H1 (cell line): ENCODE data around the gene SERHL2. TPM values are rescaled to one million over a fixed set of nuclear protein-coding genes. Genes with fewer than 3 reads are reported as not detected.

ENCODE experiments used
- CTCF ChIA-PET: fragments of 300-600 bp; sonication (Branson Sonifier 250); formaldehyde crosslinking; loops from one replicate; lab custom pipeline; 2021; ENCODE audit not compliant: partially characterized antibody; lab: Charles Lee
- POLR2A ChIA-PET: fragments of 300-600 bp; sonication (Branson Sonifier 250); formaldehyde crosslinking; loops from one replicate; lab custom pipeline; 2021; ENCODE audit warnings: inconsistent platforms; ENCODE audit not compliant: partially characterized antibody; lab: Charles Lee
- DNase-seq, 2 experiments: peaks; one replicate each; pipeline versions ENCODE4 v3.0.0 to v3.0.0-alpha.2; 2010 to 2022; ENCODE audit warnings: low spot score in 2 of 2, low read depth in 1 of 2, mixed read lengths in 1 of 2
- FAIRE-seq: peaks from 2 replicates; lab custom pipeline; 2011; peaks lifted over from hg19 to GRCh38; lab: Jason Lieb, UNC
- H2AFZ ChIP-seq: 2 replicates; pipeline ENCODE4 v1.8.1; 2012; ENCODE audit warnings: low read length, inconsistent platforms
- H2AK5ac ChIP-seq: 2 replicates; pipeline ENCODE4 v1.6.1; 2013; ENCODE audit warnings: low read depth, low read length
- H2BK120ac ChIP-seq: replicated peaks from 2 replicates; pipeline ENCODE3; 2013; ENCODE audit warnings: low read depth, low read length, inconsistent platforms
- H2BK12ac ChIP-seq: 2 replicates; pipeline ENCODE4 v1.6.1; 2013; ENCODE audit warnings: low read depth, low read length
- H2BK15ac ChIP-seq: 2 replicates; pipeline ENCODE4 v1.6.1; 2013; ENCODE audit warnings: low read length
- H2BK20ac ChIP-seq: 2 replicates; pipeline ENCODE4 v1.6.1; 2013; ENCODE audit warnings: low read length
- H2BK5ac ChIP-seq: 2 replicates; pipeline ENCODE4 v1.6.1; 2013; ENCODE audit warnings: low read depth, low read length
- H3K14ac ChIP-seq: 2 replicates; pipeline ENCODE4 v1.6.1; 2013; ENCODE audit warnings: inconsistent platforms; ENCODE audit not compliant: insufficient read length
- H3K18ac ChIP-seq: 2 replicates; pipeline ENCODE4 v1.6.1; 2013; ENCODE audit warnings: low read length; ENCODE audit errors: extremely low read depth
- H3K23ac ChIP-seq: 2 replicates; pipeline ENCODE4 v1.6.1; 2013; ENCODE audit warnings: inconsistent platforms; ENCODE audit not compliant: insufficient read length
- H3K23me2 ChIP-seq: 2 replicates; pipeline ENCODE4 v1.6.1; 2013; ENCODE audit warnings: low read depth, low read length
- H3K27ac ChIP-seq: 2 replicates; pipeline ENCODE4 v1.6.1; 2011; ENCODE audit warnings: low read depth, low read length, inconsistent platforms
- H3K27me3 ChIP-seq, 4 experiments: replicated peaks in 1 of 4; 1 replicate in 1 of 4; 2 replicates in 3 of 4; pipeline versions ENCODE4 v1.6.1 to v1.8.1; 2011 to 2013; ENCODE audit warnings: low read length in 3 of 4, mild to moderate bottlenecking in 3 of 4, inconsistent platforms in 2 of 4, mixed read lengths in 2 of 4, moderate library complexity in 1 of 4; ENCODE audit not compliant: control insufficient read depth in 3 of 4, insufficient read depth in 3 of 4; ENCODE audit errors: extremely low read depth in 1 of 4
- H3K36me3 ChIP-seq, 4 experiments: 2 replicates each; pipeline versions ENCODE4 v1.6.1 to v1.8.1; 2011 to 2013; ENCODE audit warnings: mild to moderate bottlenecking in 4 of 4, low read length in 3 of 4, moderate library complexity in 2 of 4, control low read depth in 1 of 4, inconsistent platforms in 1 of 4; ENCODE audit not compliant: insufficient read depth in 4 of 4, control insufficient read depth in 2 of 4
- H3K4ac ChIP-seq: replicated peaks from 2 replicates; pipeline ENCODE3; 2013; ENCODE audit warnings: low read length, low read depth, mixed read lengths, inconsistent platforms; ENCODE audit not compliant: insufficient read length
- H3K4me1 ChIP-seq, 4 experiments: replicated peaks in 1 of 4; 1 replicate in 1 of 4; 2 replicates in 3 of 4; pipeline versions ENCODE4 v1.6.1 to v1.8.1; 2011 to 2013; ENCODE audit warnings: low read length in 3 of 4, inconsistent platforms in 2 of 4, mixed read lengths in 1 of 4; ENCODE audit not compliant: insufficient read depth in 4 of 4, control insufficient read depth in 3 of 4
- H3K4me2 ChIP-seq, 2 experiments: 2 replicates each; pipeline versions ENCODE4 v1.6.1 to v1.8.1; 2011 to 2013; ENCODE audit warnings: low read depth in 2 of 2, low read length in 2 of 2, control low read depth in 1 of 2, inconsistent platforms in 1 of 2, mild to moderate bottlenecking in 1 of 2; ENCODE audit not compliant: insufficient read depth in 1 of 2
- H3K4me3 ChIP-seq, 4 experiments: fragments of 200-600, 300-600 bp in 1 of 4; sonication (generic), shearing (Covaris generic), sonication (Bioruptor Twin) in 1 of 4; 2 replicates each; pipeline versions ENCODE4 v1.5.1 to v1.8.1; 2011 to 2016; ENCODE audit warnings: low read length in 4 of 4, low read depth in 3 of 4, control low read depth in 2 of 4, inconsistent platforms in 2 of 4, mild to moderate bottlenecking in 2 of 4, mixed read lengths in 1 of 4, moderate library complexity in 1 of 4; ENCODE audit not compliant: insufficient read depth in 2 of 4; ENCODE audit errors: extremely low read depth in 1 of 4
- H3K56ac ChIP-seq: replicated peaks from 2 replicates; pipeline ENCODE3; 2013; ENCODE audit warnings: low read depth, mild to moderate bottlenecking, mixed read lengths, low read length, inconsistent platforms; ENCODE audit not compliant: insufficient read length
- H3K79me1 ChIP-seq: 2 replicates; pipeline ENCODE4 v1.6.1; 2013; ENCODE audit warnings: low read depth, low read length, control low read depth
- H3K79me2 ChIP-seq, 2 experiments: 2 replicates each; pipeline versions ENCODE4 v1.6.1 to v1.8.1; 2012 to 2013; ENCODE audit warnings: low read length in 2 of 2, mild to moderate bottlenecking in 2 of 2, inconsistent platforms in 1 of 2; ENCODE audit not compliant: insufficient read depth in 2 of 2, control insufficient read depth in 1 of 2
- H3K9ac ChIP-seq, 4 experiments: replicated peaks in 1 of 4; 1 replicate in 1 of 4; 2 replicates in 3 of 4; pipeline versions ENCODE4 v1.6.1 to v1.8.1; 2011 to 2013; ENCODE audit warnings: low read depth in 3 of 4, low read length in 3 of 4, control low read depth in 2 of 4, mild to moderate bottlenecking in 2 of 4, moderate library complexity in 2 of 4, inconsistent platforms in 1 of 4; ENCODE audit errors: extremely low read depth in 1 of 4
- H3K9me3 ChIP-seq, 2 experiments: 2 replicates each; pipeline versions ENCODE4 v1.6.1 to v1.8.1; 2012 to 2013; ENCODE audit warnings: mild to moderate bottlenecking in 2 of 2, moderate library complexity in 2 of 2, control low read depth in 1 of 2, inconsistent platforms in 1 of 2, low read depth in 1 of 2, low read length in 1 of 2, mixed read lengths in 1 of 2; ENCODE audit not compliant: insufficient read depth in 2 of 2
- H4K20me1 ChIP-seq, 2 experiments: replicated peaks in 1 of 2; 2 replicates each; pipeline versions ENCODE3 to v1.8.1; 2011 to 2013; ENCODE audit warnings: inconsistent platforms in 2 of 2, low read length in 2 of 2, mild to moderate bottlenecking in 1 of 2; ENCODE audit not compliant: insufficient read depth in 2 of 2, control insufficient read depth in 1 of 2
- H4K5ac ChIP-seq: 2 replicates; pipeline ENCODE4 v1.6.1; 2013; ENCODE audit warnings: low read length, low read depth, mixed read lengths, inconsistent platforms; ENCODE audit not compliant: insufficient read length
- H4K8ac ChIP-seq: 2 replicates; pipeline ENCODE4 v1.8.0; 2013; ENCODE audit warnings: mild to moderate bottlenecking, moderate library complexity, low read length, inconsistent platforms; ENCODE audit not compliant: insufficient read depth; ENCODE audit errors: extremely low read depth
- H4K91ac ChIP-seq: replicated peaks from 2 replicates; pipeline ENCODE3; 2013; ENCODE audit warnings: low read length, mixed read lengths, inconsistent platforms; ENCODE audit not compliant: insufficient read length
- ATF3 ChIP-seq: IDR thresholded peaks from 2 replicates; pipeline ENCODE4 v1.6.1; 2011; ENCODE audit warnings: low read depth, mild to moderate bottlenecking, low read length; ENCODE audit not compliant: insufficient read depth
- RAD21 ChIP-seq, 2 experiments: IDR thresholded peaks in 1 of 2; conservative IDR thresholded peaks in 1 of 2; 2 replicates each; pipeline ENCODE4 v1.6.1; 2011; ENCODE audit warnings: low read depth in 2 of 2, low read length in 2 of 2, improper control_type of control experiment in 1 of 2, inconsistent platforms in 1 of 2, mild to moderate bottlenecking in 1 of 2, moderate library complexity in 1 of 2
- RBBP5 ChIP-seq: IDR thresholded peaks from 2 replicates; pipeline ENCODE4 v1.7.1; 2012; ENCODE audit warnings: low read depth, mild to moderate bottlenecking, inconsistent platforms, low read length, moderate library complexity, borderline replicate concordance
- RFX5 ChIP-seq: IDR thresholded peaks from 2 replicates; pipeline ENCODE4 v1.6.1; 2011; ENCODE audit warnings: low read depth, low read length, improper control_type of control experiment, borderline replicate concordance
- SIRT6 ChIP-seq: IDR thresholded peaks from one replicate; pipeline ENCODE4 v1.7.1; 2012; ENCODE audit warnings: low read length, inconsistent platforms
- WGBS, 2 experiments: shearing (Covaris generic) in 1 of 2; methylation state at CpG; one replicate each; pipeline versions ENCODE4 v1.1.6 to v1.1.7; 2013 to 2015; ENCODE audit warnings: low lambda C conversion rate in 2 of 2, mixed read lengths in 2 of 2, inconsistent platforms in 1 of 2, low coverage in 1 of 2, missing lambda C conversion rate in 1 of 2; ENCODE audit not compliant: insufficient replicate concordance in 2 of 2, insufficient coverage in 1 of 2, insufficient read length in 1 of 2; ENCODE audit errors: extremely low coverage in 1 of 2, missing lambda C conversion rate in 1 of 2; 5-methylcytosine and 5-hydroxymethylcytosine counted together
- polyA plus RNA-seq, 7 experiments: library from polyadenylated mRNA; depleted of rRNA in 3 of 7; stranded (reverse) in 5 of 7; unstranded in 2 of 7; fragments of >200 nt in 5 of 7; fragments of 200-250 nt in 2 of 7; gene quantifications; 1 replicate in 5 of 7; 2 replicates in 1 of 7; 4 replicates in 1 of 7; pipeline versions ENCODE4 v1.2.1 to v1.2.3, GENCODE V29; 2011 to 2013; ENCODE audit warnings: missing spikeins in 2 of 7, mixed read lengths in 2 of 7
- total RNA-seq: library from RNA; stranded (reverse); fragmentation: NEBNext Ultra II Directional; extraction: Animal tissue kit (Norgen Biotek cat#: 25700); gene quantifications from 2 replicates; pipeline ENCODE4 v1.2.1, GENCODE V29; 2021

Gene SERHL2
- total and polyA plus RNA-seq, 2 of the 8 experiments (the other 6 are each of a cell fraction or from before 2014, with no cell fraction given), result 0.91 TPM; not detected in 1

GRCh38 chr22:42622061-42622710 is 68.4 kb downstream of the SERHL2 start:
- Histone ChIP-seq H2BK15ac (no peak overlapping the region), H2BK20ac (no peak overlapping the region), H3K23ac (no peak overlapping the region), H4K91ac (no peak overlapping the region), H3K27me3 (no peaks in the 10 kb centered on the region), H2BK12ac (no peak overlapping the region), H3K9me3 (no peaks in the 10 kb centered on the region), H4K20me1 (peaks cover 1 to 8% of the 10 kb centered on the region in 2 experiments), H3K18ac (no peak overlapping the region), H4K8ac (no peak overlapping the region), H3K56ac (no peak overlapping the region), H3K4me1 (peaks cover 0 to 9% (median 7%) of the 10 kb centered on the region in 4 experiments; a peak in 6 of 7 replicates), H3K36me3 (peaks cover 4 to 16% (median 9%) of the 10 kb centered on the region in 4 experiments; a peak in 5 of 8 replicates), H2AK5ac (no peak overlapping the region), H3K23me2 (no peaks in the 10 kb centered on the region), H3K4ac (no peak overlapping the region), H4K5ac (no peak overlapping the region), H3K79me1 (no peaks in the 10 kb centered on the region), H2BK5ac (no peak overlapping the region), H3K4me2 (no peak overlapping the region), H2BK120ac (no peak overlapping the region), H2AFZ (no peak overlapping the region), H3K4me3 (no peak overlapping the region), H3K79me2 (no peaks in the 10 kb centered on the region), H3K9ac (no peak overlapping the region), H3K14ac (no peak overlapping the region), H3K27ac (no peak overlapping the region)
- DNase-seq (no peak), FAIRE-seq (no peak)
- CTCF ChIA-PET, result interaction anchor here (0.6 to 4.9 kb wide), 26 partner anchors 9 to 246 kb away, joined by 3 to 43 read pairs (median 4); partner anchors contain the start of gene CYB5R3
- TF ChIP-seq ATF3, result no peak
- TF ChIP-seq RBBP5, result no peak
- TF ChIP-seq SIRT6, result no peak
- TF ChIP-seq RAD21 (IDR thresholded peaks at IDR 0.05 in 1 of 2, conservative IDR thresholded peaks at IDR 0.05 in 1 of 2; ENCODE audit: low read depth in 2 of 2, low read length in 2 of 2), result no peak
- TF ChIP-seq RFX5, result no peak
- POLR2A ChIA-PET, result interaction anchor here (0.9 to 8.9 kb wide), 8 partner anchors 8 to 393 kb away, joined by 3 to 85 read pairs (median 4); partner anchors contain the start of genes CYB5R3, PACSIN2 and POLDIP3
- 89% methylated on average over 12 of the region's 20 CpGs; no CpG with 5 or more reads in 1 of the 2 experiments for WGBS, 2 experiments
